Memory B cell (primary cell): Measurements from ENCODE around the gene BTK.
"Not testable (repeated sequence)": the region's sequence is repeated elsewhere in the genome, so short reads cannot be mapped to it uniquely, and the experiment has no call there.

Experiments used
- ATAC-seq: fragments of 150-1000 bp; cut with Tn5 transposase; 2 replicates; pipeline ENCODE4 v1.10.0; 2021; ENCODE audit warnings: low read depth, mild to moderate bottlenecking, moderate library complexity
- DNase-seq, 2 donors: peaks; one replicate each; pipeline ENCODE4 v3.0.0; 2022; ENCODE audit warnings: low spot score in 2 of 2
- H3K27ac Mint-ChIP-seq: one replicate; pipeline ENCODE4 v1.8.0; 2022; ENCODE audit warnings: mild to moderate bottlenecking, moderate library complexity, mixed read lengths
- H3K27me3 Mint-ChIP-seq: one replicate; pipeline ENCODE4 v1.8.0; 2022; ENCODE audit warnings: mixed read lengths
- H3K36me3 Mint-ChIP-seq: one replicate; pipeline ENCODE4 v1.8.0; 2022; ENCODE audit warnings: mild to moderate bottlenecking, mixed read lengths
- H3K4me1 Mint-ChIP-seq: one replicate; pipeline ENCODE4 v1.8.0; 2022; ENCODE audit warnings: mixed read lengths
- H3K4me3 Mint-ChIP-seq: one replicate; pipeline ENCODE4 v1.8.0; 2022; ENCODE audit warnings: mild to moderate bottlenecking, moderate library complexity, mixed read lengths
- H3K9me3 Mint-ChIP-seq: one replicate; pipeline ENCODE4 v1.8.0; 2022; ENCODE audit warnings: mixed read lengths

BTK gene

DNA sequence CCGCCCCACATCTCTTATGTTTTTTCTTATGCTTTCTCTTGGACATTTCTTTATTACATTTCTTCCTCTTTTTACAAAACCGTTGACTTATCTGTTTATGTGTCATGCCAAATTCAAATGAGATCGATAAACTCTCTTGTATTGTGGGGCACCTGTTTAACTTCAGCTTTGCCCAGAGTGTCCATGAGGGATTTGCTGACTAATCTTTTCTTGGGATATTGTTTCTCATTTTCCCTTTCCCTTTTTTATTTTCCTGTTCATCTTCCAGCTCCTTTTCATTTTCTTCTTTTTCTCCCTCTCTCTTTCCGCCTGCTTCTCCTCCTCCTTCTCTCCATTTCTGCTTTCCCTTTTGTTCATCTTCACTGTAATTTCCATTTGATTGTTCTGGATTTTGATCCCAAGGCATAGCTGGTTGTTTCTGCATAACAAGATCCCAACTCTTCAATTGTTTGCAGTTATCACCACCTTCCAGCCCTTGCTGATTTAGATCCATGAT is 48.2 kb downstream of the BTK start:
- no peaks in the 10 kb centered on the region for H3K9me3 Mint-ChIP-seq
- no peaks in the 10 kb centered on the region for H3K27me3 Mint-ChIP-seq
- DNase-seq: no peak
- ATAC-seq: no peak
- H3K27ac Mint-ChIP-seq: no peak overlapping the region
- H3K36me3 Mint-ChIP-seq: no peaks in the 10 kb centered on the region
- H3K4me1 Mint-ChIP-seq: no peaks in the 10 kb centered on the region
- no peak overlapping the region for H3K4me3 Mint-ChIP-seq

DNA sequence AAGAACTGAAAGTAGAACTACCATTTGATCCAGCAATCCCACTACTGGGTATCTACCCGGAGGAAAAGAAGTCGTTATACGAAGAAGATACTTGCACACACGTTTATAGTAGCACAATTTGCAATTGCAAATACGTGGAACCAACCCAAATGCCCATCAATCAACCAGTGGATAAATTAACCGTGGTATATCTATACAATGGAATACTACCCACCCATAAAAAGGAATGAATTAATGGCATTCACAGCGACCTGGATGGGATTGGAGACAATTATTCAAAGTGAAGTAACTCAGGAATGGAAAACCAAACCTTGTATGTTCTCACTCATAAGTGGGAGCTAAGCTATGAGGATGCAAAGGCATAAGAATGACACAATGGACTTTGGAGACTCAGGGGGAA is 51.7 kb downstream of the BTK start:
- H3K4me1 Mint-ChIP-seq, H3K4me3 Mint-ChIP-seq, ATAC-seq: not testable (repeated sequence)

DNA sequence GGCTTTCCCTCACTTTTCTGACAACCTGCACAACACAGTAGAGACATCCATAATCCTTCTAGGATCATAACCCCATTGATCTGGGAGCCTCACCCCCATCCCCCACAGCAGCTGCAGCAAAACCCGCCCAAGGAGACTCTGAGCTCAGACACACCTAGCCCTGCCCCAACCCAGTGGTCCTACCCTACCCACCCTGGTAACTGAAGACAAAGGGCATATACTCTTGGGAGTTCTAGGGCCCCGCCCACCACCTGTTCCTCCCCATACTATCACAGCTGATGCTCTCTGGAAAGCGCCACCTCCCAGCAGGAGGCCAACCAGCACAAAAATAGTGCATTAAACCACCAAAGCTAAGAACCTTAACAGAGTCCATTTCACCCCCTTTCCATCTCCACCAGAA is 59.4 kb downstream of the BTK start:
- not testable (repeated sequence) for DNase-seq, H3K27ac Mint-ChIP-seq, H3K27me3 Mint-ChIP-seq, H3K36me3 Mint-ChIP-seq, H3K4me3 Mint-ChIP-seq, H3K9me3 Mint-ChIP-seq, ATAC-seq, H3K4me1 Mint-ChIP-seq

More for the DNA sequence above, 51.7 kb downstream of the BTK start:
- not testable (repeated sequence) for DNase-seq, H3K27me3 Mint-ChIP-seq, H3K27ac Mint-ChIP-seq, H3K36me3 Mint-ChIP-seq, H3K9me3 Mint-ChIP-seq

DNA sequence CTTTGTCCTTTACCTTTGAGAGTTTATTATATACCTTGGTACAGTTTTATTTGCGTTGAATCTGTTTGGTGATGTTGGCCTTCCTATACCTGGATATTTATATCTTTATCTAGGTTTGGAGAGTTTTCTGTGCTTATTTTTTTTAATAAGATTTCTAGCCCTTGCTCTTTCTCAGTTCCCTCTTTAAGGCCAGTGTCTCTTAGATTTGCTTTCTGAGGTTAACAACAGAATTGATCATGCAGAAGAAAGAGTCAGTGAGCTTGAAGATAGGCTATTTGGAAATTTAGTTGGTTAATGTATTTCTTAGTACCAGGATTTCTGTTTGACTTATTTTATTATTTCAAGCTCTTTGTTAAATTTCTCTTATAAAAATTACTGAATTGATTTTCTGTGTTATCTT is 82.2 kb downstream of the BTK start:
- H3K27me3 Mint-ChIP-seq: no peaks in the 10 kb centered on the region
- peaks cover 2% of the 10 kb centered on the region for H3K9me3 Mint-ChIP-seq
- H3K4me1 Mint-ChIP-seq: no peaks in the 10 kb centered on the region
- peaks cover 1% of the 10 kb centered on the region for H3K36me3 Mint-ChIP-seq
- no peak overlapping the region for H3K27ac Mint-ChIP-seq
- DNase-seq (no peak), ATAC-seq (no peak)
- no peak overlapping the region for H3K4me3 Mint-ChIP-seq
